Naive thymus-derived CD8-positive, alpha-beta T cell (primary cell): Measurements from ENCODE around the gene KLLN. TPM values are rescaled to one million over a fixed set of nuclear protein-coding genes. Genes with fewer than 3 reads are reported as not detected.

Experiments used
- ATAC-seq, 2 donors: fragments of 150-1000 bp; cut with Tn5 transposase in 1 of 2; sonication (Bioruptor Pico), chemical (Tn5 transposase) in 1 of 2; 1 replicate in 1 of 2; 2 replicates in 1 of 2; pipeline ENCODE4 v1.10.0; 2021; ENCODE audit warnings: mild to moderate bottlenecking in 2 of 2, moderate library complexity in 2 of 2
- POLR2A ChIA-PET: fragments of 350-600 bp; sonication (Branson Sonifier 250); formaldehyde crosslinking; loops from one replicate; lab custom pipeline; 2021; ENCODE audit warnings: antibody characterized with exemption; lab: Charles Lee
- DNase-seq, 10 donors: peaks; one replicate each; pipeline versions ENCODE4 v3.0.0 to v3.0.0-alpha.2; 2020 to 2022
- H3K27ac Mint-ChIP-seq, 10 donors: one replicate each; pipeline ENCODE4 v1.8.0; 2020 to 2022; ENCODE audit warnings: mild to moderate bottlenecking in 10 of 10, mixed read lengths in 10 of 10, moderate library complexity in 4 of 10, inconsistent platforms in 1 of 10
- H3K27me3 Mint-ChIP-seq, 5 donors: one replicate each; pipeline ENCODE4 v1.8.0; 2021 to 2022; ENCODE audit warnings: mixed read lengths in 5 of 5
- H3K36me3 Mint-ChIP-seq, 3 donors: one replicate each; pipeline ENCODE4 v1.8.0; 2020 to 2022; ENCODE audit warnings: mixed read lengths in 3 of 3, mild to moderate bottlenecking in 2 of 3, inconsistent platforms in 1 of 3
- H3K4me1 Mint-ChIP-seq, 4 donors: one replicate each; pipeline ENCODE4 v1.8.0; 2021 to 2022; ENCODE audit warnings: mixed read lengths in 4 of 4
- H3K4me3 Mint-ChIP-seq, 10 donors: one replicate each; pipeline ENCODE4 v1.8.0; 2020 to 2022; ENCODE audit warnings: mild to moderate bottlenecking in 10 of 10, mixed read lengths in 10 of 10, moderate library complexity in 6 of 10, inconsistent platforms in 1 of 10
- H3K9me3 Mint-ChIP-seq, 9 donors: one replicate each; pipeline ENCODE4 v1.8.0; 2020 to 2022; ENCODE audit warnings: mixed read lengths in 9 of 9, mild to moderate bottlenecking in 3 of 9, inconsistent platforms in 1 of 9, moderate library complexity in 1 of 9
- polyA plus RNA-seq, 3 donors: library from polyadenylated mRNA; unstranded; fragments of 300-500 nt; fragmentation: Illumina TruSeq; gene quantifications; one replicate each; pipeline ENCODE4 v1.2.3, GENCODE V29; 2021
- total RNA-seq, 8 experiments: library from RNA in 2 of 8; stranded (reverse) in 2 of 8; gene quantifications; one replicate each; pipeline ENCODE4 v1.2.3 and lab custom pipeline; 2021 to 2026

The KLLN gene
- total and polyA plus RNA-seq, 5 experiments from 2014 or later, result 0.08 to 1.7 (median 0.47) TPM

GRCh38 chr10:87816163-87816897 is 47.0 kb downstream of the KLLN start:
- H3K36me3 Mint-ChIP-seq, result peaks cover 7 to 22% (median 10%) of the 10 kb centered on the region in 3 donors
- H3K4me3 Mint-ChIP-seq, result peak overlapping the region; percentile 87 to 99 (median 96)
- H3K27me3 Mint-ChIP-seq, result no peaks in the 10 kb centered on the region
- DNase-seq (no peak), ATAC-seq (no peak)
- H3K4me1 Mint-ChIP-seq, result peaks cover 20 to 42% (median 41%) of the 10 kb centered on the region in 4 donors
- H3K27ac Mint-ChIP-seq, result peak overlapping the region in 3 of 10 donors; percentile 96 to 98 (median 96)
- no peaks in the 10 kb centered on the region for H3K9me3 Mint-ChIP-seq
- POLR2A ChIA-PET, result interaction anchor here (2.3 kb wide), 1 partner anchor 47 kb away, joined by 7 read pairs; the partner anchor contains the start of genes KLLN and PTEN

Other genes with a start within 250 kb of the KLLN start
- under 1 TPM in 1 of 2 experiments, not detected in 1; 0.70 TPM for gene PAPSS2, start 203.7 kb downstream of the KLLN start, total RNA-seq
- under 1 TPM in 2 of 3 donors, not detected in 1; 0.05 to 0.08 TPM for gene PAPSS2, start 203.7 kb downstream of the KLLN start, polyA plus RNA-seq
- 10 to 100 TPM; 53.3 to 59.7 TPM for gene ATAD1, start 45.3 kb downstream of the KLLN start, total RNA-seq
- gene ATAD1, start 45.3 kb downstream of the KLLN start, polyA plus RNA-seq, result 10 to 100 TPM; 32.4 to 39.0 (median 35.9) TPM
- 10 to 100 TPM; 83.3 to 90.0 TPM for gene PTEN, start 92 bp upstream of the KLLN start, total RNA-seq
- gene PTEN, start 92 bp upstream of the KLLN start, polyA plus RNA-seq, result 10 to 100 TPM; 29.4 to 37.7 (median 30.4) TPM